Stomach (tissue), 4 donors: ENCODE data around the gene GRK6.

Experiments used
- CTCF ChIP-seq, 7 experiments: fragments of 450-650 bp in 4 of 7; fragments of 200-600 bp in 3 of 7; sonication (generic) in 3 of 7; IDR thresholded peaks; one replicate each; pipeline ENCODE4 v1.5.1; 2016 to 2019; ENCODE audit warnings: antibody characterized with exemption in 7 of 7, control low read depth in 2 of 7, mild to moderate bottlenecking in 1 of 7
- EP300 ChIP-seq: sonication (generic); formaldehyde crosslinking; IDR thresholded peaks from one replicate; pipeline ENCODE4 v1.6.1; 2017; ENCODE audit warnings: antibody characterized with exemption
- POLR2A ChIP-seq, 4 donors: fragments of 450-650 bp; IDR thresholded peaks; one replicate each; pipeline ENCODE4 v1.6.1; 2016; ENCODE audit warnings: antibody characterized with exemption in 4 of 4, control low read depth in 2 of 4, mild to moderate bottlenecking in 1 of 4, moderate library complexity in 1 of 4
- POLR2AphosphoS5 ChIP-seq, 3 donors: sonication (generic); formaldehyde crosslinking; IDR thresholded peaks; one replicate each; pipeline ENCODE4 v1.6.1; 2016; ENCODE audit warnings: antibody characterized with exemption in 3 of 3

DNA sequence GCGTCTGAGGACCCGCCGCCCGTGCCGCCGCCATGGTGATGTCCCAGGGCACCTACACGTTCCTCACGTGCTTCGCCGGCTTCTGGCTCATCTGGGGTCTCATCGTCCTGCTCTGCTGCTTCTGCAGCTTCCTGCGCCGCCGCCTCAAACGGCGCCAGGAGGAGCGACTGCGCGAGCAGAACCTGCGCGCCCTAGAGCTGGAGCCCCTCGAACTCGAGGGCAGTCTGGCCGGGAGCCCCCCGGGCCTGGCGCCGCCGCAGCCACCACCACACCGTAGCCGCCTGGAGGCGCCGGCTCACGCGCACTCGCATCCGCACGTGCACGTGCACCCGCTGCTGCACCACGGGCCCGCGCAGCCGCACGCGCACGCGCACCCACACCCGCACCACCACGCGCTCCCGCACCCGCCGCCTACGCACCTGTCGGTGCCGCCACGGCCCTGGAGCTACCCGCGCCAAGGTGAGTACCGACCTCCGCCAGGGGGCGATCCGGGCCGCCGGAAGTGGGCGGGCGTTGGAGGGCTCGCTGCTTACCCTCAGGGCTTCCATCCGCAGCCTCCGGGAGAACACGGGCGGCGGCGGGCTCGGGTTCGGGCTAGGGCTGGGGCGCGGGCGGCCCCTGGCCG lies 28.7 kb downstream of the GRK6 start:
- TF ChIP-seq CTCF (IDR thresholded peaks at IDR 0.05), result peak in 5 of 7 experiments; percentile 54 to 84 (median 67)
- TF ChIP-seq POLR2A (IDR thresholded peaks at IDR 0.05), result no peak
- TF ChIP-seq EP300, result no peak
- TF ChIP-seq POLR2AphosphoS5 (IDR thresholded peaks at IDR 0.05), result peak; percentile 50 to 71 (median 57)
